ENCODE results near the gene TENM4. TPM values are rescaled to one million over a fixed set of nuclear protein-coding genes. Genes with fewer than 3 reads are reported as not detected.

Gene TENM4
- total RNA-seq, 1 experiment from 2014 or later: 0.39 TPM

DNA sequence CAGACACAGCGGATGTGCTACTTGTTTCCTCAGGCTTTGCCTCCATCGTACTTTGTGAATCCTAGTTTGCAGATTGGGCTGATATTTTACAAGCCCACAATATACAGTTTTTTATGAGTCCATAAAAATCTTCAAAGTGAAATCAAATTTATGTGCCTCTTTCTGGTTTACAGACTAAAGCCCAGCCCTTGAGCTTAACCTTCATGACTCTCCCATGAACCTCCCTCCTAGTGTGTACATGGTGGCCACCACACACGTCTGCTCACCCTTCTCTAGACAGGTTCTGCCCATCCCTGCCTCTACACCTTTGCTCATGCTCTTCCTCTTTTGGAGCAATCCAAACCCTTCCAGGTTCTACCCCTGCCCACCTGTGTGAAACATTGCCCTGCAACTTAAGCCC is 129.4 kb downstream of the TENM4 start:
- CTCF ChIA-PET: no interaction called here
- BruUV-seq (replicated peaks): no TSS peak
- Histone ChIP-seq H3K36me3 (ENCODE audit: control insufficient read depth, insufficient read depth, low read length) (no peaks in the 10 kb centered on the region), H3K4me3 (ENCODE audit: low read depth in 2 of 2, low read length in 2 of 2) (no peak overlapping the region), H3K4me1 (ENCODE audit: control insufficient read depth, insufficient read depth, low read length) (no peaks in the 10 kb centered on the region), H3K27me3 (ENCODE audit: control insufficient read depth, insufficient read depth, low read length) (0 out of 2 replicates have a peak, but pooled peaks cover 3% of the 10 kb centered on the region), H3K27ac (ENCODE audit: low read length) (no peak overlapping the region), H3K9me3 (ENCODE audit: control insufficient read depth, insufficient read depth, low read depth, low read length) (no peaks in the 10 kb centered on the region)
- no peak for ATAC-seq
- DNase-seq (ENCODE audit: low read depth, low spot score): no peak
- no peak for TF ChIP-seq POLR2AphosphoS5 (IDR thresholded peaks at IDR 0.05; ENCODE audit: low read depth, low read length)
- intact Hi-C loops (cut with micrococcal nuclease; ENCODE audit: unreplicated experiment): no loop called here
- in situ Hi-C loops (cut with HindIII; ENCODE audit: low pct_unique_long_range_greater_than_20kb, low sequenced_read_pairs): no loop called here
- POLR2A ChIA-PET: no interaction called here

DNA sequence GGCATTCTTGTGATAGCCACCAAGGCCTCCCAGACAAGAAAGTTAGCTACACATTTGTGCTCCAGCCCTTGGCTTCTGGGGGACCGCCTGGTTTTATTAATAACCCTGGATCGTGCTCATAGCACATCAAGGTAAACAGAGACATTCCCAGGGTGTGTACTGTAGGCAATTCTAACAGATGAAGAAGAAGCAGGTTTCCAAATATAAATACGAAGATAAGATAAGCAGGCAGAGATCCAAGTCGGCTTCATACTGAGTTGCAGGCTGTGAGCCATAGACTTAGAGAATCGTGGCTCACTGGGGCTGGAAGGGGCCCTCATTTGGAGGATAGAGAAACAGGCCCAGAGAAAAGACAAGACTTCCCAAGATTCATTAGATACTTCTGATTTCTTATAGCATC is 131.4 kb downstream of the TENM4 start:
- CTCF ChIA-PET: no interaction called here
- POLR2A ChIA-PET: no interaction called here
- H3K9me3 ChIP-seq (ENCODE audit: control insufficient read depth, insufficient read depth, low read depth, low read length): no peaks in the 10 kb centered on the region
- TF ChIP-seq SIN3A (IDR thresholded peaks at IDR 0.05; ENCODE audit: borderline replicate concordance, insufficient read depth, low read depth, low read length): no peak
- no peak for TF ChIP-seq TCF7L2 (IDR thresholded peaks at IDR 0.05; ENCODE audit: low read depth, low read length)
- TF ChIP-seq, protein P1, sequence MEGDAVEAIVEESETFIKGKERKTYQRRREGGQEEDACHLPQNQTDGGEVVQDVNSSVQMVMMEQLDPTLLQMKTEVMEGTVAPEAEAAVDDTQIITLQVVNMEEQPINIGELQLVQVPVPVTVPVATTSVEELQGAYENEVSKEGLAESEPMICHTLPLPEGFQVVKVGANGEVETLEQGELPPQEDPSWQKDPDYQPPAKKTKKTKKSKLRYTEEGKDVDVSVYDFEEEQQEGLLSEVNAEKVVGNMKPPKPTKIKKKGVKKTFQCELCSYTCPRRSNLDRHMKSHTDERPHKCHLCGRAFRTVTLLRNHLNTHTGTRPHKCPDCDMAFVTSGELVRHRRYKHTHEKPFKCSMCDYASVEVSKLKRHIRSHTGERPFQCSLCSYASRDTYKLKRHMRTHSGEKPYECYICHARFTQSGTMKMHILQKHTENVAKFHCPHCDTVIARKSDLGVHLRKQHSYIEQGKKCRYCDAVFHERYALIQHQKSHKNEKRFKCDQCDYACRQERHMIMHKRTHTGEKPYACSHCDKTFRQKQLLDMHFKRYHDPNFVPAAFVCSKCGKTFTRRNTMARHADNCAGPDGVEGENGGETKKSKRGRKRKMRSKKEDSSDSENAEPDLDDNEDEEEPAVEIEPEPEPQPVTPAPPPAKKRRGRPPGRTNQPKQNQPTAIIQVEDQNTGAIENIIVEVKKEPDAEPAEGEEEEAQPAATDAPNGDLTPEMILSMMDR (IDR thresholded peaks at IDR 0.05): no peak
- TF ChIP-seq POLR2AphosphoS5 (IDR thresholded peaks at IDR 0.05; ENCODE audit: low read depth, low read length): no peak
- TF ChIP-seq, protein P2, sequence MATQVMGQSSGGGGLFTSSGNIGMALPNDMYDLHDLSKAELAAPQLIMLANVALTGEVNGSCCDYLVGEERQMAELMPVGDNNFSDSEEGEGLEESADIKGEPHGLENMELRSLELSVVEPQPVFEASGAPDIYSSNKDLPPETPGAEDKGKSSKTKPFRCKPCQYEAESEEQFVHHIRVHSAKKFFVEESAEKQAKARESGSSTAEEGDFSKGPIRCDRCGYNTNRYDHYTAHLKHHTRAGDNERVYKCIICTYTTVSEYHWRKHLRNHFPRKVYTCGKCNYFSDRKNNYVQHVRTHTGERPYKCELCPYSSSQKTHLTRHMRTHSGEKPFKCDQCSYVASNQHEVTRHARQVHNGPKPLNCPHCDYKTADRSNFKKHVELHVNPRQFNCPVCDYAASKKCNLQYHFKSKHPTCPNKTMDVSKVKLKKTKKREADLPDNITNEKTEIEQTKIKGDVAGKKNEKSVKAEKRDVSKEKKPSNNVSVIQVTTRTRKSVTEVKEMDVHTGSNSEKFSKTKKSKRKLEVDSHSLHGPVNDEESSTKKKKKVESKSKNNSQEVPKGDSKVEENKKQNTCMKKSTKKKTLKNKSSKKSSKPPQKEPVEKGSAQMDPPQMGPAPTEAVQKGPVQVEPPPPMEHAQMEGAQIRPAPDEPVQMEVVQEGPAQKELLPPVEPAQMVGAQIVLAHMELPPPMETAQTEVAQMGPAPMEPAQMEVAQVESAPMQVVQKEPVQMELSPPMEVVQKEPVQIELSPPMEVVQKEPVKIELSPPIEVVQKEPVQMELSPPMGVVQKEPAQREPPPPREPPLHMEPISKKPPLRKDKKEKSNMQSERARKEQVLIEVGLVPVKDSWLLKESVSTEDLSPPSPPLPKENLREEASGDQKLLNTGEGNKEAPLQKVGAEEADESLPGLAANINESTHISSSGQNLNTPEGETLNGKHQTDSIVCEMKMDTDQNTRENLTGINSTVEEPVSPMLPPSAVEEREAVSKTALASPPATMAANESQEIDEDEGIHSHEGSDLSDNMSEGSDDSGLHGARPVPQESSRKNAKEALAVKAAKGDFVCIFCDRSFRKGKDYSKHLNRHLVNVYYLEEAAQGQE (IDR thresholded peaks at IDR 0.05; ENCODE audit: insufficient read depth in 1 of 2, low read depth in 2 of 2, low read length in 1 of 2): no peak
- intact Hi-C loops (cut with micrococcal nuclease; ENCODE audit: unreplicated experiment): no loop called here
- H3K27me3 ChIP-seq (ENCODE audit: control insufficient read depth, insufficient read depth, low read length): 0 out of 2 replicates have a peak, but pooled peaks cover 3% of the 10 kb centered on the region
- no peak overlapping the region for H3K27ac ChIP-seq (ENCODE audit: low read length)
- no peaks in the 10 kb centered on the region for H3K36me3 ChIP-seq (ENCODE audit: control insufficient read depth, insufficient read depth, low read length)
- H3K4me1 ChIP-seq (ENCODE audit: control insufficient read depth, insufficient read depth, low read length): no peaks in the 10 kb centered on the region
- DNase-seq (ENCODE audit: low read depth, low spot score) (no peak), ATAC-seq (no peak)
- H3K4me3 ChIP-seq (ENCODE audit: low read depth in 2 of 2, low read length in 2 of 2): no peak overlapping the region
- in situ Hi-C loops (cut with HindIII; ENCODE audit: low pct_unique_long_range_greater_than_20kb, low sequenced_read_pairs): no loop called here
- no TSS peak for BruUV-seq (replicated peaks)

DNA sequence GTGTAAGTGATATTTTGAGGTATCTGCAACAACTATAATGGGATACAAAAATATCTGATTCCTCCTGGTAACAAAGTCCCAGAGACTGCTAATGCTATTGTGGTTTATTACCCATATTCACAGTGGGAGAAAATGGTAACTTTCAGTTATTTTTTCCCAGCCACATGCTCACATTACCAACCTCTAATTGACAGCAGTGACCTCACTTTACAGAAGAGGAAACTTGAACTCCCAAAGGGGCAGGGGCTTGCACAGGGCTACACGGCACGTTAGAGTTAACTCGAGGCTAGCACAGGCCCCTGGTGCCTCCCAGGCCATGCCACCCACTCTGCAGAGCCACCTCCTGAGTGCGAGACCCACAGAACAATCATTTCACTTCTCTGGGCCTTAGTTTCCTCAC is 132.4 kb downstream of the TENM4 start:
- Histone ChIP-seq H3K4me3 (ENCODE audit: low read depth in 2 of 2, low read length in 2 of 2) (no peak overlapping the region), H3K36me3 (ENCODE audit: control insufficient read depth, insufficient read depth, low read length) (no peaks in the 10 kb centered on the region), H3K4me1 (ENCODE audit: control insufficient read depth, insufficient read depth, low read length) (no peaks in the 10 kb centered on the region), H3K27me3 (ENCODE audit: control insufficient read depth, insufficient read depth, low read length) (0 out of 2 replicates have a peak, but pooled peaks cover 3% of the 10 kb centered on the region), H3K27ac (ENCODE audit: low read length) (no peak overlapping the region), H3K9me3 (ENCODE audit: control insufficient read depth, insufficient read depth, low read depth, low read length) (no peaks in the 10 kb centered on the region)
- intact Hi-C loops (cut with micrococcal nuclease; ENCODE audit: unreplicated experiment) (no loop called here), in situ Hi-C loops (cut with HindIII; ENCODE audit: low pct_unique_long_range_greater_than_20kb, low sequenced_read_pairs) (no loop called here)
- no peak for DNase-seq (ENCODE audit: low read depth, low spot score)
- no peak for ATAC-seq
- no TSS peak for BruUV-seq (replicated peaks)
- CTCF ChIA-PET: no interaction called here
- TF ChIP-seq, protein P2 (IDR thresholded peaks at IDR 0.05; ENCODE audit: insufficient read depth in 1 of 2, low read depth in 2 of 2, low read length in 1 of 2): no peak
- no peak for TF ChIP-seq SIN3A (IDR thresholded peaks at IDR 0.05; ENCODE audit: borderline replicate concordance, insufficient read depth, low read depth, low read length)
- no peak for TF ChIP-seq TCF7L2 (IDR thresholded peaks at IDR 0.05; ENCODE audit: low read depth, low read length)
- TF ChIP-seq, protein P1 (IDR thresholded peaks at IDR 0.05): no peak
- no peak for TF ChIP-seq POLR2AphosphoS5 (IDR thresholded peaks at IDR 0.05; ENCODE audit: low read depth, low read length)
- POLR2A ChIA-PET: no interaction called here
